Epithelial cell of esophagus (primary cell): ENCODE measurements around the gene KRTAP4-16.
"Not testable (repeated sequence)": the region's sequence is repeated elsewhere in the genome, so short reads cannot be mapped to it uniquely, and the experiment has no call there.

Source experiments
- DNase-seq: peaks from one replicate; pipeline ENCODE4 v3.0.0; 2010; ENCODE audit warnings: low read depth
- H3K4me3 ChIP-seq: 2 replicates; pipeline ENCODE4 v1.5.1; 2011; ENCODE audit warnings: mild to moderate bottlenecking, low read length, control low read depth
- TF ChIP-seq, protein P1 (sequence below): IDR thresholded peaks from 2 replicates; pipeline ENCODE4 v1.5.1; 2011; ENCODE audit warnings: low read depth, mild to moderate bottlenecking, low read length, control low read depth, inconsistent platforms; ENCODE audit not compliant: insufficient read depth; ENCODE audit errors: missing control alignments

KRTAP4-16 gene

DNA sequence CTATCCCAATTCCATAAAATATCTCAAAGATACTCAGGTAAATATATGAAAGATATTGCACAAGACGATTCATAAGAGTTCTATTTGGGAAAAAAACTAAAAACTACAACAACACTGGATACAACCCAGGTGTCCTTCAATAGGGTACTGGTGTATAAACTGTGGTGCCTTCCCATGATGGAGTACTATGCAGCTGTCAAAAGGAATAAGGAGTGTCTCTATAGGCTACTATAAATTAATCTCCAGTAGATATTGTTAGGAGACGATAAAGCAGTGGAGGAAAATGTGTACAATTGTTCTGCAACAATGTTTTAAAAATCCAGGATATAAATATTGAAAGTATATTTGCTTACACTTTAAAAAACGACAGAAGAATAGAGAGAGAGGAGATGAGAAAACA is 24.4 kb upstream of the KRTAP4-16 start:
- no peak for DNase-seq
- TF ChIP-seq, protein P1, sequence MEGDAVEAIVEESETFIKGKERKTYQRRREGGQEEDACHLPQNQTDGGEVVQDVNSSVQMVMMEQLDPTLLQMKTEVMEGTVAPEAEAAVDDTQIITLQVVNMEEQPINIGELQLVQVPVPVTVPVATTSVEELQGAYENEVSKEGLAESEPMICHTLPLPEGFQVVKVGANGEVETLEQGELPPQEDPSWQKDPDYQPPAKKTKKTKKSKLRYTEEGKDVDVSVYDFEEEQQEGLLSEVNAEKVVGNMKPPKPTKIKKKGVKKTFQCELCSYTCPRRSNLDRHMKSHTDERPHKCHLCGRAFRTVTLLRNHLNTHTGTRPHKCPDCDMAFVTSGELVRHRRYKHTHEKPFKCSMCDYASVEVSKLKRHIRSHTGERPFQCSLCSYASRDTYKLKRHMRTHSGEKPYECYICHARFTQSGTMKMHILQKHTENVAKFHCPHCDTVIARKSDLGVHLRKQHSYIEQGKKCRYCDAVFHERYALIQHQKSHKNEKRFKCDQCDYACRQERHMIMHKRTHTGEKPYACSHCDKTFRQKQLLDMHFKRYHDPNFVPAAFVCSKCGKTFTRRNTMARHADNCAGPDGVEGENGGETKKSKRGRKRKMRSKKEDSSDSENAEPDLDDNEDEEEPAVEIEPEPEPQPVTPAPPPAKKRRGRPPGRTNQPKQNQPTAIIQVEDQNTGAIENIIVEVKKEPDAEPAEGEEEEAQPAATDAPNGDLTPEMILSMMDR = no peak

DNA sequence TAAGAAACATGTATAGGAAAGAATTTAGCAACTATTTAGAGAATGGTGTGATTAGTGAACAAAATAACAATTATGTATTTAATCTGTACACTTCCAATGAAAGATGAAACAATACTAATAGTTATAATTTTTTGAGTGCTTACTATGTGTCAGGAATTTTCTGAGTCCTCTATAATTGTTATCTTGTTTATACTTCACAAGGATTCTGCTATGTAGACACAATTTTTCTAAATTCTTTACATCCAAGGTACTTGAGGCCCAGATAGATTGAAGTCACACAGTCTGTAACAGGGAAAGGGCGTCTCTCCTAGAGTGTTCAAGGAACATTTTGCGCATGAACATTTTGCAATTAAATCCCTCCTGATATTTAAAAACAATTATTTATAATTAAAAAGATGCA is 23.1 kb upstream of the KRTAP4-16 start:
- H3K4me3 ChIP-seq = no peak overlapping the region
- no peak for DNase-seq
- TF ChIP-seq, protein P1 = no peak

More for the DNA sequence above, 24.4 kb upstream of the KRTAP4-16 start:
- no peak overlapping the region for H3K4me3 ChIP-seq

DNA sequence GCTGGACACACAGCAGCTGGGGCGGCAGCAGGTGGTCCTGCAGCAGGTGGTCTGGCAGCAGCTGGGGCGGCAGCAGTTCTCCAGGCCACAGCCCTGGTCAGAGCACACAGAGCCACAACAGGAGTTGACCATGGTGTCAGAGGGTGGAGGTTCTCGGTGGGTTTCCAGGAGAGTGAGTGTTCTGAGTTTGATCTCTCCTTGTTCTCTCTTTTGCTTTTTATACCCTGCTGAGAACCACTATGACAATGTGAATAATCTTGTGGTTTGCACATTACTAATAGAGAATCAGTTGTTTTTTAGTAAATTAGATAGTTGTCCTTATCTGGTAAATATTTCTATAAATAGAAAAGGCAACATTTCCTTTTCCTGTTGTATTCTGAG is 22.0 kb upstream of the KRTAP4-16 start, which contains the start of gene KRTAP4-12:
KRTAP4-12 (minus strand) TSS at position 192 of the 381 bp plus-strand sequence; CDS start at position 132, 60 bp downstream.
- DNase-seq, H3K4me3 ChIP-seq: not testable (repeated sequence)

DNA sequence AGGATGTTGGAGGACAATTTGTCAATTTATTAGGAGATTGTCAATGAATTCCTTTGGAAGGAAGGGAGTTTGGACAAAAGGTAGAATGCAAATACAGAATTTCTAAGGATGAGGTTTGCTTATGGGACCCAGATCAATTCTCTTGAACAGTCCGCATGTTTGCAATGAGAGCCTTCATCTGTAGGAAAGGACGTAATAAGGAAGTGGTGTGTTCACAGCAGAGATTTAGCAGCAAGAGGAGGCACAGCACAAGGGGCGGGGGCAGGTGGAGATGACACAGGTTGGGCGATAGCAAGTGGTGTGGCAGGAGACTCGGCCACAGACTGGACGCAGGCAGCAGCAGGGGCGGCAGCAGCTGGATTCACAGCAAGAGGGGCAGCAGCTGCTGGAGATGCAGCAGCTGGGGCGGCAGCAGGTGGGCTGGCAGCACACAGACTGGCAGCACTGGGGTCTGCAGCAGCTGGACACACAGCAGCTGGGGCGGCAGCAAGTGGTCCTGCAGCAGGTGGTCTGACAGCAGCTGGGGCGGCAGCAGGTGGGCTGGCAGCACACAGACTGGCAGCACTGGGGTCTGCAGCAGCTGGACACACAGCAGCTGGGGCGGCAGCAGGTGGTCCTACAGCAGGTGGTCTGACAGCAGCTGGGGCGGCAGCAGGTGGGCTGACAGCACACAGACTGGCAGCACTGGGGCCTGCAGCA is 21.4 kb upstream of the KRTAP4-16 start:
- H3K4me3 ChIP-seq, DNase-seq: not testable (repeated sequence)

DNA sequence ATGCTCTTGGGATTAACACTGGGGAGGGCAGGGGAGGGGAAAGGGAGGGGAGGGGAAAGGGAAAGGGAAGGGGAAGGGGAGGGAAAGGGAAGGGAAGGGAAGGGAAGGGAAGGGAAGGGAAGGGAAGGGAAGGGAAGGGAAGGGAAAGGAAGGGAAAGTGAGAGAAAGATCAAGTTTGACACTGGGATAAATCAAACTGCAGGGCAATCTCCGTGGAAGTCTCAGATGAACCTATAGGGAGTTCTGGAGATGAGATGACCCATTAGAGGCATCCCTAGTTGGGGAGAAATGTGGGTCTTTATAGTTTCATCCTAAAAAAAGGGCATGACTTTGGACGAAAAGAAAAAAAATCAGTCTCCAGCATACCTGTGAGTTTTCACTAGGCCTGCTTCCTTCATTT is 19.7 kb upstream of the KRTAP4-16 start:
- TF ChIP-seq, protein P1 = no peak
- no peak for DNase-seq
- no peak overlapping the region for H3K4me3 ChIP-seq

DNA sequence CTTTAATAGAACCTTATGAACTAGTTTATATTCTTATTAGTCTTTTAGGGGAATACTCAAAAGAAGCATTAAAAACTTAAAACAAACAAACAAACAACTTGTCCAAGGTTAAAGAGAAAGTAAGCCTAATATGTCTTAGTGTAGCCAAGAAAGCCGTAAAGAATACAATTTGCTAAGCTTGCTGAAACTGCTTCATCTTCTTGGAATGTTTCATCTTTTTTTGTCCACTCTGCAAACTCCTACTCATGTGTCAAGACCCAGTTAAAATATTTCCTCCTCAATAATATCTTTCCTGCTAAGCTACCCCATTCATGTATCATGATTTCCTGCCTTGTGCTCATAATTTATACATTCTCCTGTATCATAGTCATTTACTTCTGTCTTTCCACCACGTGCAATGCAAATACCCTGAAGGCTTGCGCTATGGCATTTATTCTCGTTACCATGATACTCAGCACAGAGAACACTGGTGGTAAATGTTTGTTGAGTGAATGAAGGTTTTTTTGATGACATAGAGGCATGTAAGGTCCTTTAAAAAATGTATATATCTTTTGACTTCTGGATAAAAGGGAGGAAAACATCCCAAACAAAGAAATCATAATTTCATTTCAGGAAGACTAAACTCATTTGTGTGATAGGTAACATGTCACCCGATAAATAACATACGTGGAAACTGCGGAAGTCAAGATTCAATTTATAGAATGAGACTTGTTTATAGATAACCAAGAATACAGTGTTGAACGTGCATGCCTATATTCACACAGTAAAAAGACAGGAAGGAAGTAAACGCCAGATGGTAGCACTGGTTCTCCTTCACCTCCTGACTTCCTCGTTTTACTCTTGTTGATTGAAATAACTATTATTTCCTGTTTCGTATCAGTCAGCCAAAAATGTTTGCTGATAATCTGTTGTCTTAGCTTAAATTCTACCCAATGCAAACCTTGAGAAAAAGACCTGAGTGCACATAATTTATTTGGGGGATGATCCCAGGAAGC is 18.0 kb upstream of the KRTAP4-16 start:
- DNase-seq = peak; percentile 66
- H3K4me3 ChIP-seq = not testable (repeated sequence)

DNA sequence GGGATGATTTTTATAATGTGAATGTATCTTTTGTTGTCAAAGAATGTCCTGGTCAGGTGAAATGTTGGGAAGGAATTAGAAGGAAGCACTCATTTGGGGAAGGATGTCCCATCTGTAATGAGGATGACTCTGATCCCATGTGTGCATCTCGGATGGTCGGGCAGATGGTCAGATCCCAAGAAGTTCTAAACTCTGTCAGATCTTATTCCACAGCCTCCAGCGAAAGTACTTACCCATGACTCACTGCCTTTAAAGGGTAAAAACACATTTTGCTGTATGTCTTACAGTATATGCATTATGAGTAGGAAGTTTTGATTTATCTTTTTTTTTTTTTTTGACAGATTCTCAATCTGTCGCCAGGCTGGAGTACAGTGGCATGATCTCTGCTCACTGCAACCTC is 16.7 kb upstream of the KRTAP4-16 start:
- DNase-seq = peak; percentile 15
- TF ChIP-seq, protein P1 = no peak
- H3K4me3 ChIP-seq = no peak overlapping the region

DNA sequence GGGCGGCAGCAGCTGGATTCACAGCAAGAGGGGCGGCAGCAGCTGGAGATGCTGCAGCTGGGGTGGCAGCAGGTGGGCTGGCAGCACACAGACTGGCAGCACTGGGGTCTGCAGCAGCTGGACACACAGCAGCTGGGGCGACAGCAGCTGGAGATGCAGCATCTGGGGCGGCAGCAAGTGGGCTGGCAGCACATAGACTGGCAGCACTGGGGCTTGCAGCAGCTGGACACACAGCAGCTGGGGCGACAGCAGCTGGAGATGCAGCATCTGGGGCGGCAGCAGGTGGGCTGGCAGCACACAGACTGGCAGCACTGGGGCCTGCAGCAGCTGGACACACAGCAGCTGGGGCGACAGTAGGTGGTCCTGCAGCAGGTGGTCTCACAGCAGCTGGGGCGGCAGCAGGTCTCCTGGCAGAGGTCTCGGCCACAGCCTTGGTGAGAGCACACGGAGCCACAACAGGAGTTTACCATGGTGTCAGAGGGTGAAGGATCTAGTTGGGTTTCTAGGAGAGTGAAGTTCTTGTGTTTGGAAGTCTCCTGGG is 15.9 kb upstream of the KRTAP4-16 start, which contains the start of gene KRTAP4-11:
KRTAP4-11 (minus strand) TSS at position 528 of the 541 bp plus-strand sequence; CDS start at position 470, 58 bp downstream.
- H3K4me3 ChIP-seq = not testable (repeated sequence)

More for the DNA sequence above, 15.9 kb upstream of the KRTAP4-16 start, which contains the start of gene KRTAP4-11:
- not testable (repeated sequence) for DNase-seq
